Effector CD8-positive, alpha-beta T cell (primary cell): ENCODE data around the gene NOTCH1.

ENCODE experiments used
- DNase-seq: peaks from one replicate; lab custom pipeline; 2025; lab: John Stamatoyannopoulos, UW

Gene NOTCH1

GRCh38 chr9:136544964-136545691 lies 720 bp downstream of the NOTCH1 start:
- no peak for DNase-seq

- peak; percentile 32 for DNase-seq
Measured at GRCh38 chr9:136544548-136544963, 1.3 kb downstream of the NOTCH1 start.

- DNase-seq, result no peak
Measured at GRCh38 chr9:136543830-136544547, 1.9 kb downstream of the NOTCH1 start.

GRCh38 chr9:136543280-136543679 lies 2.6 kb downstream of the NOTCH1 start:
- DNase-seq, result no peak

- DNase-seq, result no peak
Measured at GRCh38 chr9:136542241-136543040, 3.4 kb downstream of the NOTCH1 start.

- DNase-seq, result no peak
Measured at GRCh38 chr9:136541709-136542108, 4.1 kb downstream of the NOTCH1 start.

GRCh38 chr9:136541179-136541578 lies 4.7 kb downstream of the NOTCH1 start:
- no peak for DNase-seq

GRCh38 chr9:136539427-136540421 lies 6.1 kb downstream of the NOTCH1 start:
- peak; percentile 73 for DNase-seq

GRCh38 chr9:136538599-136539426 lies 7.0 kb downstream of the NOTCH1 start:
- no peak for DNase-seq

GRCh38 chr9:136537896-136538598 lies 7.8 kb downstream of the NOTCH1 start:
- DNase-seq, result no peak

GRCh38 chr9:136537411-136537810 lies 8.4 kb downstream of the NOTCH1 start:
- no peak for DNase-seq

- no peak for DNase-seq
Measured at GRCh38 chr9:136536721-136537241, 9.1 kb downstream of the NOTCH1 start.

GRCh38 chr9:136536051-136536720 lies 9.7 kb downstream of the NOTCH1 start:
- DNase-seq, result no peak

GRCh38 chr9:136535070-136535469 lies 10.8 kb downstream of the NOTCH1 start:
- no peak for DNase-seq

GRCh38 chr9:136534366-136534765 lies 11.5 kb downstream of the NOTCH1 start:
- no peak for DNase-seq

- peak; percentile 33 for DNase-seq
Measured at GRCh38 chr9:136533775-136534157, 12.1 kb downstream of the NOTCH1 start.

GRCh38 chr9:136532799-136533774 lies 12.8 kb downstream of the NOTCH1 start:
- DNase-seq, result peak; percentile 25
